Aorta (tissue), 5 donors: Measurements from ENCODE around the gene IGFN1. TPM values are rescaled to one million over a fixed set of nuclear protein-coding genes. Genes with fewer than 3 reads are reported as not detected.
A peak's percentile ranks its signal among the peaks of the same experiment; 100 is the strongest.

Experiments
- ATAC-seq: fragments of 200-7000 bp; cut with Tn5 transposase; one replicate; pipeline ENCODE4 v1.9.1; 2022; ENCODE audit warnings: moderate library complexity; ENCODE audit not compliant: low FRiP score
- DNase-seq, 2 donors: peaks; one replicate each; pipeline ENCODE4 v3.0.0-alpha.2; 2020
- H3K27ac ChIP-seq, 2 donors: one replicate each; pipeline ENCODE4 v1.5.1; 2013; ENCODE audit warnings: low read length in 2 of 2, mild to moderate bottlenecking in 2 of 2, moderate library complexity in 2 of 2, control low read depth in 1 of 2, inconsistent platforms in 1 of 2, low read depth in 1 of 2
- H3K27me3 ChIP-seq, 2 donors: one replicate each; pipeline ENCODE4 v1.6.1; 2013; ENCODE audit warnings: control low read depth in 1 of 2, low read length in 1 of 2, mild to moderate bottlenecking in 1 of 2, moderate library complexity in 1 of 2; ENCODE audit not compliant: insufficient read depth in 2 of 2, control insufficient read depth in 1 of 2
- H3K36me3 ChIP-seq, 2 donors: one replicate each; pipeline ENCODE4 v1.6.1; 2013; ENCODE audit warnings: control low read depth in 1 of 2, low read length in 1 of 2, mild to moderate bottlenecking in 1 of 2; ENCODE audit not compliant: insufficient read depth in 2 of 2, control insufficient read depth in 1 of 2
- H3K4me1 ChIP-seq, 2 donors: one replicate each; pipeline ENCODE4 v1.6.1; 2013; ENCODE audit warnings: low read length in 2 of 2, control low read depth in 1 of 2, mild to moderate bottlenecking in 1 of 2, moderate library complexity in 1 of 2; ENCODE audit not compliant: insufficient read depth in 2 of 2, control insufficient read depth in 1 of 2
- H3K4me3 ChIP-seq, 2 donors: one replicate each; pipeline ENCODE4 v1.5.1; 2013; ENCODE audit warnings: low read length in 2 of 2, control low read depth in 1 of 2, mild to moderate bottlenecking in 1 of 2
- H3K9me3 ChIP-seq: one replicate; pipeline ENCODE4 v1.6.1; 2013; ENCODE audit warnings: mild to moderate bottlenecking, low read length; ENCODE audit not compliant: control insufficient read depth
- WGBS, 2 donors: extraction: QIAGEN DNeasy Blood & Tissue Kit; methylation state at CpG; one replicate each; pipeline ENCODE4 v1.1.7; 2013; 5-methylcytosine and 5-hydroxymethylcytosine counted together
- intact Hi-C, 2 donors: fragments of 100-400 bp; cut with DNase I; formaldehyde crosslinking; loops; one replicate each; pipeline versions ENCODE4 v1.14.2 to v1.15.0; 2022
- polyA plus RNA-seq, 2 donors: library from polyadenylated mRNA; stranded (reverse); fragments of 200-250 nt; gene quantifications; one replicate each; pipeline ENCODE4 v1.2.3, GENCODE V29; 2013
- total RNA-seq, 2 donors: library from RNA; stranded (reverse); fragmentation: NEBNext Ultra II Directional; extraction: Animal tissue kit (Norgen Biotek cat#: 25700); gene quantifications; one replicate each; pipeline ENCODE4 v1.2.1, GENCODE V29; 2021
- donor health status: healthy with polysubstance abuse.
- donor health status: Bipolar disorder and iron deficiency.
- donor health status: DM: no; HTN: no; CAD: no.
- donor health status: DM: no; HTN: no; CAD: no.
- donor health status: DM: yes; HTN: yes; CAD: no.

IGFN1 gene
- total and polyA plus RNA-seq, 4 donors, result 0.03 to 0.50 (median 0.16) TPM

DNA sequence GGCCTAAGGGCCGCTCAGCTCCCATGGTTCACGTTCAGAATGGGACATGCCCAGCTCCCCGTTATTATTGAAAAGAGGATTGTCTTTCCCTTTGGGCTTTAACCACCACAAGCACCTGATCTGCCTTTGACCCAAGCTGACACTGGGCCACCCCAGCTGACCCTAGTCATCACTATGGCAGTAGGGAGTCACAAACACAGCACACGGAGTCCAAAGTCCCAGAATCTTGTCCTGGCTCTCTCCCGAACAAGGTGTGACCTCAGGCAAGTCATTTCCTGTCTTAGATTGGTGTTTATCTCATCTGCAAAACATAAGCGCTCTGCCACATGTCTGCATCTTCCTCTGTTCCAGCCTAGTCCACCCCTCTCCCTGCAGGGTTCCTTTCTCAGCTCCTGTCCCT is 31.5 kb downstream of the IGFN1 start:
- Histone ChIP-seq H3K27ac (no peak overlapping the region), H3K4me3 (no peak overlapping the region), H3K36me3 (no peaks in the 10 kb centered on the region), H3K9me3 (no peaks in the 10 kb centered on the region), H3K27me3 (no peaks in the 10 kb centered on the region), H3K4me1 (no peaks in the 10 kb centered on the region)
- no peak for DNase-seq
- WGBS, 2 donors, result 93 to 96% methylated on average over 6 of the region's 6 CpGs
- intact Hi-C loops, result loop anchor here (5.0 to 10.0 kb wide), 2 partner anchors 247 to 250 kb away; no protein-coding TSS in a partner anchor
- no peak for ATAC-seq

GRCh38 chr1:201223852-201224665 is 33.4 kb downstream of the IGFN1 start:
- H3K9me3 ChIP-seq, result no peaks in the 10 kb centered on the region
- 87% methylated on average over 17 of the region's 17 CpGs for WGBS, 2 donors
- no peaks in the 10 kb centered on the region for H3K36me3 ChIP-seq
- H3K27ac ChIP-seq, result no peak overlapping the region
- intact Hi-C loops, result loop anchor here (5.0 to 10.0 kb wide), 2 partner anchors 249 to 252 kb away; no protein-coding TSS in a partner anchor
- no peaks in the 10 kb centered on the region for H3K4me1 ChIP-seq
- no peaks in the 10 kb centered on the region for H3K27me3 ChIP-seq
- DNase-seq (peak in 1 of 2 donors; percentile 49), ATAC-seq (no peak)
- no peak overlapping the region for H3K4me3 ChIP-seq

- H3K27ac ChIP-seq, result no peak overlapping the region
- H3K36me3 ChIP-seq, result no peaks in the 10 kb centered on the region
- intact Hi-C loops, result loop anchor here (5.0 to 10.0 kb wide), 2 partner anchors 250 to 253 kb away; no protein-coding TSS in a partner anchor
- H3K27me3 ChIP-seq, result no peaks in the 10 kb centered on the region
- no peak for ATAC-seq
- H3K9me3 ChIP-seq, result no peaks in the 10 kb centered on the region
- peak in 1 of 2 donors; percentile 51 for DNase-seq
- no peaks in the 10 kb centered on the region for H3K4me1 ChIP-seq
- 70 to 73% methylated on average over 7 of the region's 7 CpGs for WGBS, 2 donors
- H3K4me3 ChIP-seq, result no peak overlapping the region
These were observed 34.2 kb downstream of the IGFN1 start for GRCh38 chr1:201224666-201225370.

- no peak for DNase-seq
- 72 to 78% methylated on average over 7 of the region's 7 CpGs for WGBS, 2 donors
- Histone ChIP-seq H3K9me3 (no peaks in the 10 kb centered on the region), H3K4me3 (no peak overlapping the region), H3K27ac (no peak overlapping the region), H3K4me1 (no peaks in the 10 kb centered on the region), H3K27me3 (no peaks in the 10 kb centered on the region), H3K36me3 (no peaks in the 10 kb centered on the region)
- intact Hi-C loops, result loop anchor here in 1 of 2 donors (10.0 kb wide), 1 partner anchor 251 kb away; no protein-coding TSS in a partner anchor
- no peak for ATAC-seq
These were observed 35.5 kb downstream of the IGFN1 start for GRCh38 chr1:201226178-201226514.

DNA sequence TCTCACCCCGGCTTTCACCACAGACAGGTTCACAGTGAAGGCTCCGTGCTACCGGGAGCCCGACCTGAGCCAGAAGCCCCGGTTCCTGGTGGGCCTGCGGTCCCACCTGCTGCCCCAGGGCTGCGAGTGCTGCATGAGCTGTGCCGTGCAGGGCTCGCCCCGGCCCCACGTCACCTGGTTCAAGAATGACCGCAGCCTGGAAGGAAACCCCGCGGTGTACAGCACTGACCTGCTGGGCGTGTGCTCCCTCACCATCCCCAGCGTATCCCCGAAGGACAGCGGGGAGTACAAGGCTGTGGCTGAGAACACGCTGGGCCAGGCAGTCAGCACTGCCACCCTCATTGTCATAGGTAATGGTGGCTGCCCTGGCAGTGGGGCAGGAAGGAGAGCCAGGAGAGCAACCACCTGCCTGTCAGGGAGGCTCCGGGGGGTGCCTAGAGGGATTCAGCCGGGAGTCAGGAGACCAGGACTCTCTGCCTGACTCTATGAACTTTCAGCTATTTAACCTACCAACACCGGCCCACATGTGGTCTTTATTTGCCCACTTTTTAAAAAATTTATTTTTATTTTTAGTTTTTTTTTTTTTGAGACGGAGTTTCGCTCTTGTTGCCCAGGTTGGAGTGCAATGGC is 36.4 kb downstream of the IGFN1 start:
- H3K4me3 ChIP-seq, result no peak overlapping the region
- ATAC-seq, result no peak
- intact Hi-C loops, result loop anchor here in 1 of 2 donors (10.0 kb wide), 1 partner anchor 252 kb away; no protein-coding TSS in a partner anchor

DNA sequence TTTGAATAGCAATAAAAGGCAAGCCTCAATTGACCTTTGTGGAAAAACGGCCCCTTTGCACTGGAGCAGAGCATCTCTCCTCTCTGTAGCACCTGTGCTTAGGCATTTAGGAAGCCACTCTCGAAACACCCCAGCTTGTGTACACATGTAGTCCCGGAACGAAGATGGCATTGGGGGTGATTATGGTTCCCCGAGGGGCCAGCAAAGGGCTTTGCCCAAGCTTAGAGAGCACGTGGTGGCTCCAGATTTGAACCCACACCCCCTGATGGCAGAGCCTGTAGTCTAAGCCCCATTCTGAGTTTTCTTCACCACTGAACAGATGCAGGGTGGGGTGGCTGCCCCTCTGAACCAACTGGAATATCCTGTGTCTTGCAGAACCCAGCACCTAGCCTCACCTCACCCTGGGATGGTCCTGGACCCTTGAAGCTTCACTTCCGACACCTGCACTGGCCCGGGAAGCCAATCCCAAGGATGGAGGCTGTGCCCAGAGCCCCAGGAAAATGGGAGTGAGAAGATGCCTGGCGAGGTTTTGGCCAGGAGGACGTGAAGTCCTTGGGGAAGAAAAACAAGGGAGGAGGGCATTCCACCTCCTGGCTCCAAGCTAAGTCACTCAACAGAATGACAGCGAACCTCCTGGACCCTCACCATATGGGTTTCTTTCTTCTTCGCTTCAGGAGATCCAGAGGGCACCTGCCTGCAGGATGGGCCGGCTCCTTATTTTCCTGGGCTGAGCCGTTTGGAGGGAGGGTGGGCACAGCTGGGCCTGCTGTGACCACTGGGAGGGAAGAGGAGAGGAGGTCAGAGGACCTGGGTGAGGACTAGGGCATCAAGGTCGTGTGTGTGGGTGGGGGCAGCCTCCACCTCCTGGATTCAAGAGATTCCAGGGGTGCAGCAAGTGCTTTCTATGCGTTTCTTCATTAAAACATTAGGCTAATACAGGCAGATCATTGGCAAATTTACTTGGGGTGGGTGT is 37.7 kb downstream of the IGFN1 start:
- Histone ChIP-seq H3K36me3 (no peaks in the 10 kb centered on the region), H3K4me3 (no peak overlapping the region), H3K4me1 (no peaks in the 10 kb centered on the region), H3K27me3 (no peaks in the 10 kb centered on the region), H3K27ac (no peak overlapping the region), H3K9me3 (no peaks in the 10 kb centered on the region)
- intact Hi-C loops, result loop anchor here in 1 of 2 donors (10.0 kb wide), 1 partner anchor 253 kb away; no protein-coding TSS in a partner anchor
- DNase-seq (no peak), ATAC-seq (no peak)
- 82 to 84% methylated on average over 16 of the region's 16 CpGs for WGBS, 2 donors

More for the DNA sequence above, 36.4 kb downstream of the IGFN1 start:
- WGBS, 2 donors, result 90 to 92% methylated on average over 24 of the region's 24 CpGs
- H3K27ac ChIP-seq, result no peak overlapping the region
- peak in 1 of 2 donors; percentile 56 for DNase-seq
- H3K4me1 ChIP-seq, result no peaks in the 10 kb centered on the region
- H3K27me3 ChIP-seq, result no peaks in the 10 kb centered on the region
- H3K9me3 ChIP-seq, result no peaks in the 10 kb centered on the region
- H3K36me3 ChIP-seq, result no peaks in the 10 kb centered on the region

- H3K4me1 ChIP-seq, result no peaks in the 10 kb centered on the region
- WGBS, 2 donors, result 84 to 98% methylated on average over 4 of the region's 4 CpGs
- H3K4me3 ChIP-seq, result no peak overlapping the region
- intact Hi-C loops, result loop anchor here in 1 of 2 donors (10.0 kb wide), 1 partner anchor 254 kb away; no protein-coding TSS in a partner anchor
- DNase-seq (no peak), ATAC-seq (no peak)
- no peaks in the 10 kb centered on the region for H3K36me3 ChIP-seq
- no peaks in the 10 kb centered on the region for H3K9me3 ChIP-seq
- H3K27ac ChIP-seq, result no peak overlapping the region
- H3K27me3 ChIP-seq, result no peaks in the 10 kb centered on the region
These were observed 38.5 kb downstream of the IGFN1 start for GRCh38 chr1:201229095-201229494.
